Ureter (tissue), 1 donor: ENCODE data around the gene KLHL36. TPM values are rescaled to one million over a fixed set of nuclear protein-coding genes. Genes with fewer than 3 reads are reported as not detected.
"Not testable (repeated sequence)": the region's sequence is repeated elsewhere in the genome, so short reads cannot be mapped to it uniquely, and the experiment has no call there.

ENCODE experiments used
- DNase-seq: peaks from one replicate; pipeline ENCODE4 v3.0.0-alpha.2; 2020; ENCODE audit warnings: low spot score
- total RNA-seq: library from RNA; stranded (reverse); gene quantifications from one replicate; pipeline ENCODE4 v1.2.4, GENCODE V29; 2023
- donor health status: DM: yes; HTN: yes; CAD: no.

KLHL36 gene
- total RNA-seq, 1 donor from 2014 or later = 55.9 TPM

GRCh38 chr16:84673203-84673535, 24.9 kb downstream of the KLHL36 start:
- no peak for DNase-seq

- DNase-seq = no peak
Observed at GRCh38 chr16:84673561-84673960, 25.2 kb downstream of the KLHL36 start.

GRCh38 chr16:84675423-84675822, 27.1 kb downstream of the KLHL36 start:
- DNase-seq = no peak

GRCh38 chr16:84675884-84676283, 27.6 kb downstream of the KLHL36 start:
- no peak for DNase-seq

GRCh38 chr16:84677017-84677803, 28.9 kb downstream of the KLHL36 start:
- DNase-seq = no peak

- no peak for DNase-seq
Observed at GRCh38 chr16:84677849-84678248, 29.5 kb downstream of the KLHL36 start.

- DNase-seq = no peak
Observed at GRCh38 chr16:84678541-84678940, 30.2 kb downstream of the KLHL36 start.

- no peak for DNase-seq
Observed at GRCh38 chr16:84680165-84680842, 32.0 kb downstream of the KLHL36 start.

GRCh38 chr16:84680843-84681629, 32.7 kb downstream of the KLHL36 start:
- no peak for DNase-seq

- DNase-seq = no peak
Observed at GRCh38 chr16:84683691-84684591, 35.6 kb downstream of the KLHL36 start.

- DNase-seq = no peak
Observed at GRCh38 chr16:84684592-84684965, 36.3 kb downstream of the KLHL36 start.

- no peak for DNase-seq
Observed at GRCh38 chr16:84685210-84685609, 36.9 kb downstream of the KLHL36 start.

- DNase-seq = no peak
Observed at GRCh38 chr16:84686707-84687298, 38.5 kb downstream of the KLHL36 start.

GRCh38 chr16:84687715-84688114, 39.4 kb downstream of the KLHL36 start:
- DNase-seq = no peak

- not testable (repeated sequence) for DNase-seq
Observed at GRCh38 chr16:84688163-84688562, 39.9 kb downstream of the KLHL36 start.

- DNase-seq = no peak
Observed at GRCh38 chr16:84689111-84689510, 40.8 kb downstream of the KLHL36 start.

GRCh38 chr16:84690088-84690819, 41.9 kb downstream of the KLHL36 start:
- no peak for DNase-seq

GRCh38 chr16:84692451-84693214, 44.3 kb downstream of the KLHL36 start:
- DNase-seq = no peak

- DNase-seq = not testable (repeated sequence)
Observed at GRCh38 chr16:84693869-84694268, 45.6 kb downstream of the KLHL36 start.

GRCh38 chr16:84694980-84695379, 46.7 kb downstream of the KLHL36 start:
- DNase-seq = no peak
